SK-N-SH (cell line): ENCODE measurements around the gene ZDHHC12. TPM values are rescaled to one million over a fixed set of nuclear protein-coding genes. Genes with fewer than 3 reads are reported as not detected.

Experiments
- CTCF ChIA-PET: fragments of 300-600, 350-600 bp; formaldehyde crosslinking; extraction: SDS; loops from one replicate; lab custom pipeline; 2021; lab: Yijun Ruan, JAX
- POLR2A ChIA-PET: fragments of 350-600 bp; sonication (Branson Sonifier 250); formaldehyde crosslinking; extraction: SDS; loops from one replicate; lab custom pipeline; 2020; ENCODE audit warnings: antibody characterized with exemption, inconsistent platforms; lab: Yijun Ruan, JAX
- DNase-seq: peaks from one replicate; pipeline ENCODE4 v3.0.0; 2012
- H2AFZ ChIP-seq: fragments of 200-600 bp; sonication (generic); 2 replicates; pipeline ENCODE4 v1.8.1; 2016; ENCODE audit warnings: antibody characterized with exemption, mild to moderate bottlenecking, low read depth
- H3F3A ChIP-seq: fragments of 200-600 bp; sonication (generic); replicated peaks from 2 replicates; pipeline ENCODE3; 2016; ENCODE audit warnings: antibody characterized with exemption, mild to moderate bottlenecking; ENCODE audit not compliant: insufficient read depth
- H3K27ac ChIP-seq, 2 experiments: fragments of 200-500 bp in 1 of 2; fragments of 200-600 bp in 1 of 2; sonication (Bioruptor generic) in 1 of 2; sonication (generic), shearing (Covaris generic) in 1 of 2; 2 replicates each; pipeline versions ENCODE4 v1.5.1 to v1.6.1; 2014 to 2016; ENCODE audit warnings: low read depth in 2 of 2, inconsistent platforms in 1 of 2, low read length in 1 of 2, mild to moderate bottlenecking in 1 of 2, mixed read lengths in 1 of 2
- H3K27me3 ChIP-seq: fragments of 200-600 bp; sonication (generic), shearing (Covaris generic); 2 replicates; pipeline ENCODE4 v1.6.1; 2016; ENCODE audit warnings: mixed run types; ENCODE audit not compliant: insufficient read depth
- H3K36me3 ChIP-seq, 2 experiments: fragments of 200-500 bp in 1 of 2; fragments of 200-600 bp in 1 of 2; sonication (Bioruptor generic) in 1 of 2; sonication (generic) in 1 of 2; replicated peaks in 1 of 2; 2 replicates each; pipeline versions ENCODE3 to v1.5.1; 2014 to 2016; ENCODE audit warnings: low read length in 1 of 2, mild to moderate bottlenecking in 1 of 2; ENCODE audit not compliant: insufficient read depth in 2 of 2, control insufficient read depth in 1 of 2
- H3K4me1 ChIP-seq, 2 experiments: fragments of 200-500 bp in 1 of 2; fragments of 200-600 bp in 1 of 2; sonication (Bioruptor generic) in 1 of 2; sonication (generic), shearing (Covaris generic) in 1 of 2; 2 replicates each; pipeline versions ENCODE4 v1.5.1 to v1.6.1; 2014 to 2016; ENCODE audit warnings: low read depth in 1 of 2, low read length in 1 of 2, mixed run types in 1 of 2; ENCODE audit not compliant: insufficient read depth in 2 of 2, control insufficient read depth in 1 of 2
- H3K4me2 ChIP-seq: fragments of 200-600 bp; sonication (generic), shearing (Covaris generic); 2 replicates; pipeline ENCODE4 v1.6.1; 2017; ENCODE audit warnings: mixed run types
- H3K4me3 ChIP-seq, 2 experiments: fragments of 200-500 bp in 1 of 2; fragments of 200-600 bp in 1 of 2; sonication (Bioruptor generic) in 1 of 2; sonication (generic), shearing (Covaris generic) in 1 of 2; 2 replicates each; pipeline versions ENCODE4 v1.5.1 to v1.8.1; 2014 to 2016; ENCODE audit warnings: low read depth in 2 of 2, inconsistent platforms in 1 of 2, low read length in 1 of 2, mild to moderate bottlenecking in 1 of 2, mixed read lengths in 1 of 2, moderate library complexity in 1 of 2
- H3K79me2 ChIP-seq: fragments of 200-600 bp; sonication (generic); 2 replicates; pipeline ENCODE4 v1.8.1; 2017; ENCODE audit warnings: mild to moderate bottlenecking; ENCODE audit not compliant: insufficient read depth
- H3K9ac ChIP-seq: fragments of 200-600 bp; sonication (generic); 2 replicates; pipeline ENCODE4 v1.6.1; 2017; ENCODE audit warnings: mixed run types
- H3K9me2 ChIP-seq: fragments of 200-600 bp; sonication (generic); 2 replicates; pipeline ENCODE4 v1.6.1; 2017; ENCODE audit warnings: mixed run types
- H3K9me3 ChIP-seq: fragments of 200-600 bp; sonication (generic); 2 replicates; pipeline ENCODE4 v1.6.1; 2017; ENCODE audit warnings: mixed run types, mild to moderate bottlenecking, moderate library complexity
- H4K20me1 ChIP-seq: fragments of 200-600 bp; sonication (generic); 2 replicates; pipeline ENCODE4 v1.6.1; 2017; ENCODE audit warnings: mild to moderate bottlenecking, mixed run types; ENCODE audit not compliant: insufficient read depth
- ELF1 ChIP-seq: IDR thresholded peaks from 2 replicates; pipeline ENCODE4 v1.4.0; 2012
- EZH2phosphoT487 ChIP-seq: fragments of 200-600 bp; sonication (generic); IDR thresholded peaks from 2 replicates; pipeline ENCODE4 v1.6.1; 2017; ENCODE audit warnings: low read depth, mixed run types, mild to moderate bottlenecking, antibody characterized with exemption, moderate library complexity, borderline replicate concordance
- FOSL2 ChIP-seq: IDR thresholded peaks from 2 replicates; pipeline ENCODE4 v1.4.0; 2012; ENCODE audit warnings: low read depth, mild to moderate bottlenecking, moderate library complexity, borderline replicate concordance
- FOXJ3 ChIP-seq: sonication (generic); formaldehyde crosslinking; IDR thresholded peaks from 2 replicates; pipeline ENCODE4 v1.5.1; 2020; ENCODE audit warnings: mild to moderate bottlenecking, missing genetic modification reagents
- GATA2 ChIP-seq: sonication (generic); formaldehyde crosslinking; IDR thresholded peaks from 2 replicates; pipeline ENCODE4 v1.5.0; 2020; ENCODE audit warnings: mild to moderate bottlenecking, missing genetic modification reagents
- JUND ChIP-seq: IDR thresholded peaks from 2 replicates; pipeline ENCODE4 v1.4.0; 2012
- MXI1 ChIP-seq: IDR thresholded peaks from 2 replicates; pipeline ENCODE4 v1.6.1; 2012; ENCODE audit warnings: mild to moderate bottlenecking, low read depth, low read length, improper control_type of control experiment
- NRF1 ChIP-seq: IDR thresholded peaks from 2 replicates; pipeline ENCODE4 v1.6.1; 2012; ENCODE audit warnings: low read depth, mild to moderate bottlenecking, low read length
- PBX3 ChIP-seq: IDR thresholded peaks from 2 replicates; pipeline ENCODE4; 2012
- RAD21 ChIP-seq: IDR thresholded peaks from 2 replicates; pipeline ENCODE4 v1.6.1; 2012; ENCODE audit warnings: mild to moderate bottlenecking, low read length
- RCOR1 ChIP-seq: fragments of 150-350 bp; IDR thresholded peaks from 2 replicates; pipeline ENCODE4 v1.6.1; 2017; ENCODE audit warnings: antibody characterized with exemption, low read length
- RFX5 ChIP-seq: IDR thresholded peaks from 2 replicates; pipeline ENCODE4 v1.6.1; 2012; ENCODE audit warnings: mild to moderate bottlenecking, improper control_type of control experiment, low read length
- RXRA ChIP-seq: IDR thresholded peaks from 2 replicates; pipeline ENCODE4 v1.4.0; 2012; ENCODE audit warnings: low read depth, mild to moderate bottlenecking, borderline replicate concordance
- SIN3A ChIP-seq: IDR thresholded peaks from 2 replicates; pipeline ENCODE4 v1.6.1; 2012; ENCODE audit warnings: low read depth, mild to moderate bottlenecking, low read length, moderate library complexity, borderline replicate concordance
- TAF1 ChIP-seq: IDR thresholded peaks from 2 replicates; pipeline ENCODE4 v1.6.1; 2012; ENCODE audit warnings: low read depth, mild to moderate bottlenecking, low read length, moderate library complexity, borderline replicate concordance
- TCF12 ChIP-seq: IDR thresholded peaks from 2 replicates; pipeline ENCODE4 v1.4.0; 2012
- TEAD4 ChIP-seq: IDR thresholded peaks from 2 replicates; pipeline ENCODE4 v1.4.0; 2012; ENCODE audit warnings: mild to moderate bottlenecking, borderline replicate concordance; ENCODE audit not compliant: insufficient read depth
- YY1 ChIP-seq: IDR thresholded peaks from 2 replicates; pipeline ENCODE4 v1.4.0; 2012; ENCODE audit warnings: low read depth, mild to moderate bottlenecking
- WGBS: methylation state at CpG from one replicate; pipeline ENCODE4 v1.1.6; 2017; ENCODE audit warnings: low lambda C conversion rate; 5-methylcytosine and 5-hydroxymethylcytosine counted together
- polyA plus RNA-seq, 3 experiments: library from polyadenylated mRNA; depleted of rRNA; stranded (reverse); fragments of >200 nt; gene quantifications; 2 replicates each; pipeline ENCODE4 v1.2.3, GENCODE V29; 2012
- TF ChIP-seq, protein P1 (sequence below): fragments of 200-600 bp; sonication (generic); IDR thresholded peaks from 2 replicates; pipeline ENCODE4 v1.6.1; 2017; ENCODE audit warnings: antibody characterized with exemption, mild to moderate bottlenecking, moderate library complexity
- TF ChIP-seq, protein P2 (sequence below): IDR thresholded peaks from 2 replicates; pipeline ENCODE4 v1.6.1; 2012; ENCODE audit warnings: mild to moderate bottlenecking, low read depth, low read length, moderate library complexity

Gene ZDHHC12
- polyA plus RNA-seq, 1 of the 3 experiments (the other 2 are of a cell fraction), result 51.3 TPM

GRCh38 chr9:128773049-128773448 lies 49.1 kb upstream of the ZDHHC12 start:
- Histone ChIP-seq H3K4me3 (no peak overlapping the region), H3K4me2 (no peak overlapping the region), H3K9me3 (no peaks in the 10 kb centered on the region), H4K20me1 (no peaks in the 10 kb centered on the region)
- no peak for TF ChIP-seq JUND
- TF ChIP-seq GATA2 (CRISPR knock-in tag), result no peak
- TF ChIP-seq TCF12, result no peak
- TF ChIP-seq TAF1, result no peak
- no peak for TF ChIP-seq RXRA
- TF ChIP-seq TEAD4, result no peak
- TF ChIP-seq MXI1, result no peak
- TF ChIP-seq, protein P1, sequence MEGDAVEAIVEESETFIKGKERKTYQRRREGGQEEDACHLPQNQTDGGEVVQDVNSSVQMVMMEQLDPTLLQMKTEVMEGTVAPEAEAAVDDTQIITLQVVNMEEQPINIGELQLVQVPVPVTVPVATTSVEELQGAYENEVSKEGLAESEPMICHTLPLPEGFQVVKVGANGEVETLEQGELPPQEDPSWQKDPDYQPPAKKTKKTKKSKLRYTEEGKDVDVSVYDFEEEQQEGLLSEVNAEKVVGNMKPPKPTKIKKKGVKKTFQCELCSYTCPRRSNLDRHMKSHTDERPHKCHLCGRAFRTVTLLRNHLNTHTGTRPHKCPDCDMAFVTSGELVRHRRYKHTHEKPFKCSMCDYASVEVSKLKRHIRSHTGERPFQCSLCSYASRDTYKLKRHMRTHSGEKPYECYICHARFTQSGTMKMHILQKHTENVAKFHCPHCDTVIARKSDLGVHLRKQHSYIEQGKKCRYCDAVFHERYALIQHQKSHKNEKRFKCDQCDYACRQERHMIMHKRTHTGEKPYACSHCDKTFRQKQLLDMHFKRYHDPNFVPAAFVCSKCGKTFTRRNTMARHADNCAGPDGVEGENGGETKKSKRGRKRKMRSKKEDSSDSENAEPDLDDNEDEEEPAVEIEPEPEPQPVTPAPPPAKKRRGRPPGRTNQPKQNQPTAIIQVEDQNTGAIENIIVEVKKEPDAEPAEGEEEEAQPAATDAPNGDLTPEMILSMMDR, result no peak
- TF ChIP-seq, all 33 proteins: peak for 0
- Histone ChIP-seq H3K9me2 (no peaks in the 10 kb centered on the region), H3K79me2 (peaks cover 26% of the 10 kb centered on the region), H2AFZ (peak overlapping the region; percentile 100; the same call in 1 of the 2 replicates), H3K36me3 (no peaks in the 10 kb centered on the region), H3F3A (peaks cover 11% of the 10 kb centered on the region), H3K27me3 (no peaks in the 10 kb centered on the region), H3K9ac (no peak overlapping the region), H3K27ac (no peak overlapping the region), H3K4me1 (peaks cover 0 to 7% of the 10 kb centered on the region in 2 experiments; a peak in 1 of 4 replicates)
- 81% methylated on average over 5 of the region's 5 CpGs for whole genome bisulfite sequencing
- no peak for DNase-seq
- CTCF ChIA-PET, result interaction anchor here (0.6 kb wide), 1 partner anchor 31 kb away, joined by 4 read pairs; no protein-coding TSS in a partner anchor
- POLR2A ChIA-PET, result no interaction called here

DNA sequence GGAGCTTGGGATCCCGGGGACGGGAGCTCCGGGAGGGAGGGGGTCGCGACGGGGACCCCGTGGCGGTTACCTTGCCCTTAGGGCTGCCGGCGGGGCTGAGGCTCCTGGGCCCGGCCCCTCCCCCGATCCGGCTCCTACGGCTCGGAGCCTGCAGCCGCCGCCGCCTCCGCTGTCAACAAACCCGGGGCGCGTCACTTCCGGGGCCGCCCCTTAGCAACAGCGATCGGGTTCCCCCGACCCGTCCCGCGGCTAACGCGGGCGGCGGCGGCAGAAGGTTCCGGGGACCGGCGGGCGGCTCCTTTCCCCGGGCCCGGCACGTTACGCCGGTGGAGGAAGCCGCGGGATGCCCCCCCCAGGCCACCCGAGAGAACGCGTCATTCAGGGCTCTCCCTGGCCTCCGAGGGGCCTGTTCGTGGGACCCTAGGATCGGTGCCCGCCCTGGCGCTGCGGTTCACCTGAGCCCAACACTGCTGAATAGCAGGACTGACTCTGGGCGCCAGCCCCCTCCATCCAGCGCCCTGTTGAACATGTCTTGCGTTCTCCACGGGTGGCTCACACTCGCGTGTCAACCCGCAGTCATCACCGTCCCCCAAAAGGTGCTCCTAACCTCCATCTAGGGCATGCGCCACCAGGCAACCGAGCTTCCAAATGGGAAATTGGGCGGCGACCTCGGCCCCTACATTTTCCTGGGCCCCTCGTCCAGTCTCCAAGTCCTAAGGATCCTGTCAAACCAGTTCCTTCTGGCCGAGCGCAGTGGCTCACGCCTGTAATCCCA lies 48.0 kb upstream of the ZDHHC12 start, which contains the start of gene ZER1:
Gene ZER1, minus strand, starts transcription at position 183 of the 775 bp plus-strand sequence. CDS start 16,362 bp downstream, outside the sequence.
- 10% methylated on average over 14 of the region's 72 CpGs for WGBS
- Histone ChIP-seq H3K36me3 (peaks cover 0 to 5% of the 10 kb centered on the region in 2 experiments), H3K4me1 (peaks cover 0 to 7% of the 10 kb centered on the region in 2 experiments; a peak in 1 of 4 replicates), H3K79me2 (peaks cover 27% of the 10 kb centered on the region), H3K4me2 (peak within 1 kb of the TSS; percentile 99), H3F3A (peaks cover 11% of the 10 kb centered on the region), H3K9ac (peak within 1 kb of the TSS; percentile 88), H3K9me2 (no peaks in the 10 kb centered on the region), H4K20me1 (no peaks in the 10 kb centered on the region), H3K4me3 (peak within 1 kb of the TSS; percentile 71 to 90), H3K27me3 (no peaks in the 10 kb centered on the region), H2AFZ (peak within 1 kb of the TSS; percentile 100), H3K9me3 (no peaks in the 10 kb centered on the region), H3K27ac (peak within 1 kb of the TSS; percentile 74 to 81)
- peak; percentile 99 for DNase-seq
- CTCF ChIA-PET, result interaction anchor here (0.9 to 1.3 kb wide), 4 partner anchors 31 to 70 kb away, joined by 4 to 7 read pairs (median 5); partner anchors contain the start of gene PKN3
- POLR2A ChIA-PET, result no interaction called here
- peak; percentile 17; the same call in 1 of the 2 replicates for TF ChIP-seq TCF12
- peak; percentile 92 for TF ChIP-seq SIN3A
- TF ChIP-seq MXI1, result peak; percentile 78
- peak; percentile 77 for TF ChIP-seq RFX5
- TF ChIP-seq YY1, result peak; percentile 68; the same call in 1 of the 2 replicates
- TF ChIP-seq FOSL2, result no peak
- TF ChIP-seq FOXJ3 (CRISPR knock-in tag), result peak; percentile 68; the same call in 1 of the 2 replicates
- no peak for TF ChIP-seq GATA2 (CRISPR knock-in tag)
- peak; percentile 56; the same call in 1 of the 2 replicates for TF ChIP-seq TEAD4
- TF ChIP-seq RAD21, result no peak
- no peak for TF ChIP-seq EZH2phosphoT487
- TF ChIP-seq ELF1, result peak; percentile 64
- peak; percentile 94 for TF ChIP-seq TAF1
- TF ChIP-seq NRF1, result no peak
- TF ChIP-seq, protein P2, sequence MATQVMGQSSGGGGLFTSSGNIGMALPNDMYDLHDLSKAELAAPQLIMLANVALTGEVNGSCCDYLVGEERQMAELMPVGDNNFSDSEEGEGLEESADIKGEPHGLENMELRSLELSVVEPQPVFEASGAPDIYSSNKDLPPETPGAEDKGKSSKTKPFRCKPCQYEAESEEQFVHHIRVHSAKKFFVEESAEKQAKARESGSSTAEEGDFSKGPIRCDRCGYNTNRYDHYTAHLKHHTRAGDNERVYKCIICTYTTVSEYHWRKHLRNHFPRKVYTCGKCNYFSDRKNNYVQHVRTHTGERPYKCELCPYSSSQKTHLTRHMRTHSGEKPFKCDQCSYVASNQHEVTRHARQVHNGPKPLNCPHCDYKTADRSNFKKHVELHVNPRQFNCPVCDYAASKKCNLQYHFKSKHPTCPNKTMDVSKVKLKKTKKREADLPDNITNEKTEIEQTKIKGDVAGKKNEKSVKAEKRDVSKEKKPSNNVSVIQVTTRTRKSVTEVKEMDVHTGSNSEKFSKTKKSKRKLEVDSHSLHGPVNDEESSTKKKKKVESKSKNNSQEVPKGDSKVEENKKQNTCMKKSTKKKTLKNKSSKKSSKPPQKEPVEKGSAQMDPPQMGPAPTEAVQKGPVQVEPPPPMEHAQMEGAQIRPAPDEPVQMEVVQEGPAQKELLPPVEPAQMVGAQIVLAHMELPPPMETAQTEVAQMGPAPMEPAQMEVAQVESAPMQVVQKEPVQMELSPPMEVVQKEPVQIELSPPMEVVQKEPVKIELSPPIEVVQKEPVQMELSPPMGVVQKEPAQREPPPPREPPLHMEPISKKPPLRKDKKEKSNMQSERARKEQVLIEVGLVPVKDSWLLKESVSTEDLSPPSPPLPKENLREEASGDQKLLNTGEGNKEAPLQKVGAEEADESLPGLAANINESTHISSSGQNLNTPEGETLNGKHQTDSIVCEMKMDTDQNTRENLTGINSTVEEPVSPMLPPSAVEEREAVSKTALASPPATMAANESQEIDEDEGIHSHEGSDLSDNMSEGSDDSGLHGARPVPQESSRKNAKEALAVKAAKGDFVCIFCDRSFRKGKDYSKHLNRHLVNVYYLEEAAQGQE, result no peak
- TF ChIP-seq RCOR1, result no peak
- peak; percentile 34; the same call in 1 of the 2 replicates for TF ChIP-seq PBX3
